ES-I3 (cell line): ENCODE measurements around the gene ENHO.
"Not testable (repeated sequence)": the region's sequence is repeated elsewhere in the genome, so short reads cannot be mapped to it uniquely, and the experiment has no call there.

Experiments
- H3K36me3 ChIP-seq: 2 replicates; pipeline ENCODE4 v1.6.1; 2013; ENCODE audit warnings: mild to moderate bottlenecking, low read length, control low read depth, moderate library complexity; ENCODE audit not compliant: insufficient read depth
- H3K4me1 ChIP-seq: 2 replicates; pipeline ENCODE4 v1.6.1; 2013; ENCODE audit warnings: mild to moderate bottlenecking, control low read depth, low read length; ENCODE audit not compliant: insufficient read depth
- H3K9ac ChIP-seq: 2 replicates; pipeline ENCODE4 v1.6.1; 2013; ENCODE audit warnings: low read depth, mild to moderate bottlenecking, low read length, moderate library complexity
- H3K9me3 ChIP-seq: 2 replicates; pipeline ENCODE4 v1.6.1; 2013; ENCODE audit warnings: mild to moderate bottlenecking, low read length, moderate library complexity; ENCODE audit not compliant: control insufficient read depth, insufficient read depth

The ENHO gene

DNA sequence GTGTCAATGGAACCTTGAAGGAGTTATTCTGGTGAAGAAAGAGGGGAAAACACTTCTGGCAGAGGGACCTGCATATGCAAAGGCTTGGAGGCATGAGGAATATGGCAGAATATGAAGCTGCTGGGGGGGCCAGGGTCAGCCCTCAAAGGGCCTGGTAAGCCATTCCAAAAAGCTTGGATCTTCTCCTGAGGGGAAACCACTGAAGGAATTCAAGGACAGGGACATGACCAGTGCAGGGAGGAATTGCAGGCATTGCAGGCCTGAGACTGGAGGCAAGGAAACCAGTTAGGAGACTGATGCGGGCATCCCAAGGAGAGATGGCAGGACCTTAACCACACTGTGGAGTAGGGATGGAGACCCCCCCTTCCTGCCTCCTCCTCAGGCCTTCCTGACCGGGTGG is 21.4 kb downstream of the ENHO start:
- H3K36me3 ChIP-seq = no peaks in the 10 kb centered on the region
- H3K4me1 ChIP-seq = no peaks in the 10 kb centered on the region
- H3K9me3 ChIP-seq = no peaks in the 10 kb centered on the region
- H3K9ac ChIP-seq = no peak overlapping the region

DNA sequence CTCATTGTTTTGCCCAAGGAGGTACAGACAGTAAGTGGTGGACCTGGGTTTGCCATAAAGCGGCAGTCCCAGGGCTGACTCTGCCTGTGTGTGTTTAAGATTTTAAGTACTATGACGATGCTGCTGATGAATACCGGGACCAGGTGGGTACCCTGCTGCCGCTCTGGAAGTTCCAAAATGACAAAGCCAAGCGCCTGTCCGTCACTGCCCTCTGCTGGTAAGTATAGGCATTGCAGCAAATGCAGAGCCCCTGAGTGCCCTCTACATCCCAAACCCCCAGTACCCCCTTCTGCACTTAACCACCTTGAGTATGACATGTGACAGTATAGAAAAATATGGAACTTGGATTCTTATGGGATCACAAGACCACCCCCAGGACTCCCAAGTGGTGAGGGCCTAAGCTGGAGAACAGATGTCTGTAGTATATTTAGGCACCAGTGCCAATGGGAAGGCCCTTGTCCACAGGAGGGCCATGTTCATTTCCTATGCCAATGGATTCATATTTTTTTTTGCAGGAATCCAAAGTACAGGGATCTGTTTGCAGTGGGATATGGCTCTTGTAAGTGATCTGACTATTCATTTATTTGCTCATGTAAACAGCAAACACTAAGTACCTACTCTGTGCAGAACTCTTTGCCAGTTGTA is 22.0 kb downstream of the ENHO start:
- Histone ChIP-seq H3K36me3 (no peaks in the 10 kb centered on the region), H3K9me3 (no peaks in the 10 kb centered on the region), H3K4me1 (no peaks in the 10 kb centered on the region), H3K9ac (no peak overlapping the region)

DNA sequence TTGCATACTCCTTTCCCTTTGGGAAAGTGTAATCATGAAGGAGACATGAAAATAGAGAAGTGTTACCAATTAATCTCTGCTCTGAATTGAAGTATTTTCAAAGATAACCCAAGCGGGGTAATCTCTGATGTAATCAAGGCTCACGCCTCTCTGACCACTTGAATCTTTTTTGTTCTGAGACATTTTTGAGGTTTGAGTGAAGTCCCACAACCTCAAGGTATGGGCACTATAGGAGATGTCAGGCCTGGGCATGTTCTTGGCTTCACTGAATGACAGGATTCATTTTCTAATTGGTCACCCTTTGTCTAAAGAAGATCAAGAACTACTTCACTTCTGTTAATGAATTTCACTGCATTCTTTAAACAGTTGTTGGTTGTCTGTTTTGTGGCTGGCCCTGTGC is 23.7 kb downstream of the ENHO start:
- no peaks in the 10 kb centered on the region for H3K9me3 ChIP-seq
- no peaks in the 10 kb centered on the region for H3K4me1 ChIP-seq
- H3K9ac ChIP-seq = no peak overlapping the region
- no peaks in the 10 kb centered on the region for H3K36me3 ChIP-seq

DNA sequence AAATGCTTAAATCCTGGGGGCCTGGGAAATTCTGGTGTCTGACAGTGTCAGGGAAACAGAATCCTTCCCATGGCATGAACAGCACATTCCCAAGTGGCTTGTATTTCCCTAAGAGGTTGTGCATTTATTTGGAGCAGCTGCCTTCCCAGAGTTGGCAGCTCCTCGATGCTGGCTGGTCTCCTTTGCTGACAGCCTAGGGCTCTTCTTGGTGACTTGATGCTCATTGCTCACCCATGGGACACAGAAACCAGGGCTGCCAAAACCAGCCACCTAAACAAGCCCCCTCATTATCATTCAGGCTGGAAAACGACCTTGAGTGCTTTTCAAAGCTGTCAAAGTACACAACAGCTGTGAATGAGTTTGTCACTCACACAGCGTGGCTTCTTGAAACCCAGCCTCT is 24.2 kb downstream of the ENHO start:
- Histone ChIP-seq H3K36me3 (no peaks in the 10 kb centered on the region), H3K9ac (no peak overlapping the region), H3K9me3 (no peaks in the 10 kb centered on the region), H3K4me1 (no peaks in the 10 kb centered on the region)

DNA sequence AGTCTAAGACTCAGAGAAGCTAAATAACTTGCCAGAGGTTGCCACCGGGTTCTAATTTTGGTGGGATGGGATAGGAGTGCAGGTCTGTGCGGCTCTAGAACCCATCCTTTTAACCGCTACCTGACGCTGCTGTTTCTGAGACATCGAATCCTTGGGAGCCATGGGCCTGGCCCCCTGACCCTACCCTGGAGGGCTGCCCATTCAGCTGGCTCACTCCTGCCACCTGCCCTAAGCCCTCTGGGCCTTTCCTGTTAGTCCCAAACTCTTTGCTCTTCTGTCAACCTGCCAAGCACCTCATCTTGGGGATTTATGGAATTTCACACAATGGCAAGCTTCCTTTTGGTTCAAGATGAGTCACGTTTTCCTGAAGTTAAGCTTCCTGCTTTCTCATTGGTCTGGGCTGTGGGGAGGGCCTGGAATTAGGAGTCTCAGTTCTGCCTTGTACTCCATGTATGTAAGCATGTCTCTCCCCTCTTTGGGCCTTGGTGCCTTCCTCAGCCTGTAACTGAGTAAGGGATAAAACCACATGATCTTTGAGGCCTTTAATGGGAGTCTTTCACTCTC is 26.6 kb downstream of the ENHO start:
- no peaks in the 10 kb centered on the region for H3K36me3 ChIP-seq
- no peaks in the 10 kb centered on the region for H3K4me1 ChIP-seq
- no peak overlapping the region for H3K9ac ChIP-seq

DNA sequence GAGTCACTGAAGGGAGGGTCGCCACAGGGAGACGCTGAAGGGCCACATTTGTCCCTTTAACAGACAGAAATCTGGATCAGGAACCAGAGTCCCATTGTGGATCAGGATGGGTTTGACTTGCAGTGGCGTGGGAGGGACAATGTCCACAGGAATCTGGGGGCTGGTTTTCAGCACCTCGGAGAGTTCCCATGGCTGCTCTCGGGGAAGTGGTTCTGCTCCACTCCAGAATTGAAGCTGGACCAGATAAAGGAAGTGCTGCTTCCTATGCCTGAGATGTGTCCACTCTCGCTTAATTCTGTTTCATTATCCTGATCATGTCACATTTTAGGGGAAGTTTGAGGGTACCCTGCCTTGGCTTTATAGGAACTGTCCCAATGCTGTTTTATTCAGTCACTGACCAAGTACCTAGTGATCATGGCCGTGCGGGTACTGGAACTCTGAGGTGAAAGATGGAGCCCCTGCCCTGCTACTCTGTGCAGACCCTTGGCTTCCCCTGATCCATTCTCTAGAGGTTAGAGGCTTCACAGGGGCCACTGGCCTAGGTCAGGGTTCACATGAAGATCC is 28.7 kb downstream of the ENHO start:
- Histone ChIP-seq H3K9me3 (no peaks in the 10 kb centered on the region), H3K9ac (no peak overlapping the region), H3K36me3 (no peaks in the 10 kb centered on the region), H3K4me1 (no peaks in the 10 kb centered on the region)

More for the DNA sequence above, 26.6 kb downstream of the ENHO start:
- no peaks in the 10 kb centered on the region for H3K9me3 ChIP-seq

DNA sequence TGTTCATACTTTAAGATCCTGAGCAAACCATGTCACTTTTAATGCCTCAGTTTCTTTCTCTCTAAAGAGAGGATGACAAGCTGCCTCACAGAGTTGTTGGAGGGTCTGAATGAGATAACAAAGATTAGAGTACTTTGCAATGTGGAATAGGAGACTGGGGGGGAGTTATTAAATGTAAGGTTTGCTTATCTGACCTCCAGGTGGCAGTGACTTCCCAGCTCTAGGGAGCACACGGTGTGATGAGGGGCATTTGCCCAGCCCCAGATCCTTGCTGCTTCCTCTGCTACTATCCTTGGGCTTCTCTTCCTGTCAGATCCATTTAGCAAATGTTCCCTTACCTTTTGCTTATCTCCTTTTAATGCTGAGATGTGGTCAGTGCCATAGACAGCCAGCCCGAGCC is 30.7 kb downstream of the ENHO start:
- H3K9me3 ChIP-seq = no peaks in the 10 kb centered on the region
- no peaks in the 10 kb centered on the region for H3K36me3 ChIP-seq
- H3K9ac ChIP-seq = no peak overlapping the region
- H3K4me1 ChIP-seq = no peaks in the 10 kb centered on the region

DNA sequence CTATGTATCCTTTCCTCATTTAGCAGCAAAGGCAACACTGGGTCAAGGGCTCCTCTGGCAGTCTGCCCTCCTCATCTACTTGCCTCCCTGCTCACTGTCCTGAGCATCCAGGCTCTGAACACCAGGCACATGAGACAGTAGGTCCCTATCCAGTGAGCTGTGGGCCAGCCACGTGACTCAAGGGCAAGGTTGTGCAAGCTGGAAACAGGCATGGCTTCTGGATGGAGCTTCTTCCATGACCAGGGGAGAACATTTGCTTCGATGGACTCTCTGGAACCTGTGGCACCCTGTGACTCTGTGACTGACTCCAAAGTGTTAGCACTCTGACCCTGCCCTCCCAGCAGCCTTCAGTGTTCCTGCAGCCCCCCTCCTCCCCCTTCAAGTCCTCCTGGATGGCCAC is 31.2 kb downstream of the ENHO start:
- no peaks in the 10 kb centered on the region for H3K4me1 ChIP-seq
- no peaks in the 10 kb centered on the region for H3K9me3 ChIP-seq
- H3K9ac ChIP-seq = no peak overlapping the region
- H3K36me3 ChIP-seq = no peaks in the 10 kb centered on the region

DNA sequence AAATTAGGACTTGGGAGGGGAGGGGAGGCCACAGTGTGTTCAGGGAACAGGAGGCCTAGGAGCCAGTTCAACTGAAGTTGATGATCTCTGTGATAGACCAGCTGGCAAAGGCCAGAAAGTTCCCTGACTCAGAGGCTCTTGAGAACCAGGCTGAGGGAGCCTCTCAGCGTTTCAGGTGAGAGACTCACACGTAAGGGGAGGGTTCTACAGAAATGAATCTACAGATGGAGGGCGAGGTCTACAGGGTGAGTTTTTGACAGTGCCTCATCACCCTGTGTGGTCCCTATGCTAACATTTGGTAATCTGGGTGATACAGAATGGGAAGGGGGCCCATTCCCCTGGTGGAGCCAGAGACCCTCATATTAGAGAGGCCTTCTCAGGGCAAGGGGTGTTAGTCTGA is 32.0 kb downstream of the ENHO start:
- Histone ChIP-seq H3K9me3 (no peaks in the 10 kb centered on the region), H3K9ac (no peak overlapping the region), H3K36me3 (no peaks in the 10 kb centered on the region), H3K4me1 (no peaks in the 10 kb centered on the region)

DNA sequence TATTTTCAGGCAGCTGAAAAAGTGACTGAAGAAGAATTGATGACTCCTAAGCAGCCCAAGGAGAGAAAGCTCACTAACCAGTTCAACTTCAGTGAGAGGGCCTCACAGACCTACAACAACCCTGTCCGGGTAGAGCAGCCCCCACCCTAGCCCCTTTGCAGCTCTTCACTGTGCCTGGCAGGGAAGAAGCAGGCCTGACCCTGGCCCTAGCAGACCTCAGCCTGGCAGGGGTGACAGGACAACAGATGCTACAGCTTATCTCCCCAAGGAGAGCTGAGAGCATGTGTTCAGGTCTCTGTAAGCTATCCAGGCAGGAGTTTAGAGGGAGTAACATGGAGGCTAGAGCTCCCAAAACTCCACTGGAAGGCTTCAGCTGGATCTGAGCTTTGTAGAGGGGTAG is 32.4 kb downstream of the ENHO start:
- H3K4me1 ChIP-seq = no peaks in the 10 kb centered on the region

DNA sequence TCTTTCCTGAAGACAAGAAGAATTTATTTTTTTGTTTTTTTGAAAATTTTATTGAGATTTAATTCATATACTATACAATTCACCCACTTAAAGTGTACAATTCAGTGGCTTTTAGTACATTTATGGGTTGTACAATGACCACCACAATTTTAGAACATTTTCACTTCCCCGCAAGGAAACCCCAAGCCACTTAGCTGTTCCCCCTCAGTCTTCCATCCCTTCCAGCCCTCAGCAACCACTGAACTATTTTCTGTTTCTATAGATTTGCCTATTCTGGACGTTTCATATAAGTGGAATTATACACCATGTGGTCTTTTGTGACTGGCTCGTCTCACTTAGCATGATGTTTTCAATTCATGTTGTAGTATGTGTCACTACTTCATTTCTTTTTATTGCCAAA is 36.2 kb downstream of the ENHO start:
- Histone ChIP-seq H3K9me3 (no peaks in the 10 kb centered on the region), H3K4me1 (no peaks in the 10 kb centered on the region), H3K9ac (no peak overlapping the region), H3K36me3 (no peaks in the 10 kb centered on the region)

More for the DNA sequence above, 32.4 kb downstream of the ENHO start:
- Histone ChIP-seq H3K9ac (no peak overlapping the region), H3K36me3 (no peaks in the 10 kb centered on the region), H3K9me3 (no peaks in the 10 kb centered on the region)

DNA sequence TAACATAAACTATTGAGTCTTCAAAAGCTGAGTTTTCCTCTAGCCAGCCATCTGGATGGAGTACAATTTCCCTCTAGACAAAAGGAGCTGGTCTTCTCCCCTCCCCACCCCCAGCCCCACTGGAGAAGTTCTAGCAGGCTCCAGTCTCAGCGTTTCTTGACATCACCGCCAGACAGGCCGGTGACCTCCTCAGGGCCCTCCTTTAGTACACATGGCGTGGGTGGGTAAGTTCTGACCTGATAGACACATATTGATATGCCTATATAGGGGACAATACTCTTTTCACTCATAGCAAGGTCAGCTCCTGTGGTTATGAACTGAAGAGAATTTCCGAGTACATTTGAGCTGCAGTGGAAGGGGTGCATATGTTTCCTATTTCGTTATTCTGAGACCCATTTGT is 37.0 kb downstream of the ENHO start:
- no peaks in the 10 kb centered on the region for H3K9me3 ChIP-seq
- no peak overlapping the region for H3K9ac ChIP-seq
- no peaks in the 10 kb centered on the region for H3K36me3 ChIP-seq
- H3K4me1 ChIP-seq = no peaks in the 10 kb centered on the region

DNA sequence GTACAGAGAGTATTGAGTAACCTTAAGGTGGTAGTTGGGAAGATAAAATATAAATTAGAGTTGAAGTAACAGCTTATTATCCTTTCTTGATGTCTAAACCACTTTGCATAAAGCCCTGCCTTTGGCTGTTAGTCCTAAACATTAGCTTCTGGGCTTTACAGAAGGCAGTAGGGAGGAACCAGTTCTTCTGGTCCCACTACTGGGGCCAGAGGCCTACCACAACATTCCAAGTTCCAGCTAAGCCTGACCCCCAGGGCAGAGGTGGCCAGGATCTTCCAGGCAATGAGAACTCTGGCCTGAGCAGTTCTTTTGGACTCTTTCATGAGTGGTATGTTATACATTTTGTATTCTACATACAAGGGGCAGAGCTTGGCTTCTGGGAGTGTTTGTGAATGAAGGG is 38.1 kb downstream of the ENHO start:
- Histone ChIP-seq H3K4me1 (no peaks in the 10 kb centered on the region), H3K9me3 (no peaks in the 10 kb centered on the region), H3K9ac (no peak overlapping the region), H3K36me3 (no peaks in the 10 kb centered on the region)

DNA sequence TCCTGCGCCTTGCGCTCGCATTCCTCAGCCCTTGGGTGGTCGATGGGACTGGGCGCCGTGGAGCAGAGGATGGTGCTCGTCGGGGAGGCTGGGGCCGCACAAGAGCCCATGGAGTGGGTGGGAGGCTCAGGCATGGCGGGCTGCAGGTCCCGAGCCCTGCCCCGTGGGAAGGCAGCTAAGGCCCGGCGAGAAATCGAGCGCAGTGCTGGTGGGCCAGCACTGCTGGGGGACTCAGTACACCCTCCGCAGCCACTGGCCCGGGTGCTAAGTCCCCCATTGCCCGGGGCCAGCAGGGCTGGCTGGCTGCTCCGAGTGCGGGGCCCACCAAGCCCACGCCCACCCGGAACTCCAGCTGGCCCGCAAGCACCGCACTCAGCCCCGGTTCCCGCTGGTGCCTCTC is 40.0 kb downstream of the ENHO start:
- H3K9me3 ChIP-seq, H3K4me1 ChIP-seq, H3K36me3 ChIP-seq, H3K9ac ChIP-seq: not testable (repeated sequence)

DNA sequence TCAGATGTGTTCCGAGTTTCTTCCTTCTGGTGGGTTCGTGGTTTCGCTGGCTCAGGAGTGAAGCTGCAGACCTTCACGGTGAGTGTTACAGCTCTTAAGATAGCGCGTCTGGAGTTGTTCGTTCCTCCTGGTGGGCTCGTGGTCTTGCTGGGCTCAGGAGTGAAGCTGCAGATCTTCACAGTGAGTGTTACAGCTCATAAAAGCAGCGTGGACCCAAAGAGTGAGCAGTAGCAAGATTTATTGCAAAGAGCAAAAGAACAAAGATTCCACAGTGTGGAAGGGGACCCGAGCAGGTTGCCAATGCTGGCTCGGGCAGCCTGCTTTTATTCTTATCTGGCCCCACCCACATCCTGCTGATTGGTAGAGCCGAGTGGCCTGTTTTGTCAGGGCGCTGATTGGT is 41.2 kb downstream of the ENHO start:
- not testable (repeated sequence) for H3K4me1 ChIP-seq, H3K9ac ChIP-seq, H3K36me3 ChIP-seq, H3K9me3 ChIP-seq
